GM23338 (cell line): Measurements from ENCODE around the gene PRAF2. TPM values are rescaled to one million over a fixed set of nuclear protein-coding genes. Genes with fewer than 3 reads are reported as not detected.

Experiments used
- ATAC-seq: fragments of 200-7000 bp; cut with Tn5 transposase; 3 replicates; pipeline ENCODE4 v1.9.1; 2020
- DNase-seq: peaks from one replicate; pipeline ENCODE4 v3.0.0-alpha.2; 2015; ENCODE audit warnings: low spot score
- H2AFZ ChIP-seq: fragments of 200-600 bp; sonication (generic); 2 replicates; pipeline ENCODE4 v1.8.0; 2016; ENCODE audit warnings: antibody characterized with exemption, mild to moderate bottlenecking, moderate library complexity
- H3F3A ChIP-seq: fragments of 200-600 bp; sonication (generic); replicated peaks from 2 replicates; pipeline ENCODE4 v1.8.0; 2017; ENCODE audit warnings: antibody characterized with exemption, mixed run types, low read depth
- H3K27ac ChIP-seq: fragments of 200-600 bp; sonication (generic); 2 replicates; pipeline ENCODE4 v1.6.1; 2016; ENCODE audit warnings: low read depth
- H3K27me3 ChIP-seq: fragments of 200-600 bp; sonication (generic); 2 replicates; pipeline ENCODE4 v1.8.0; 2016; ENCODE audit warnings: mild to moderate bottlenecking, mixed run types, moderate library complexity; ENCODE audit not compliant: insufficient read depth
- H3K36me3 ChIP-seq: fragments of 200-600 bp; sonication (generic); 2 replicates; pipeline ENCODE4 v1.8.0; 2016; ENCODE audit warnings: mild to moderate bottlenecking; ENCODE audit not compliant: insufficient read depth
- H3K4me1 ChIP-seq: fragments of 200-600 bp; sonication (generic); 2 replicates; pipeline ENCODE4 v1.8.0; 2016; ENCODE audit warnings: mild to moderate bottlenecking, moderate library complexity; ENCODE audit not compliant: insufficient read depth
- H3K4me2 ChIP-seq: fragments of 200-600 bp; sonication (generic); 2 replicates; pipeline ENCODE4 v1.7.1; 2017; ENCODE audit warnings: mixed run types
- H3K4me3 ChIP-seq: fragments of 200-600 bp; sonication (generic); 2 replicates; pipeline ENCODE4 v1.6.1; 2016; ENCODE audit warnings: mixed run types
- H3K79me2 ChIP-seq: fragments of 200-600 bp; sonication (generic); replicated peaks from 2 replicates; pipeline ENCODE4 v1.8.0; 2017; ENCODE audit warnings: mild to moderate bottlenecking; ENCODE audit not compliant: insufficient read depth
- H3K9me2 ChIP-seq: fragments of 200-600 bp; sonication (generic); 2 replicates; pipeline ENCODE4 v1.8.0; 2017; ENCODE audit not compliant: insufficient read depth
- H4K20me1 ChIP-seq: fragments of 200-600 bp; sonication (generic); replicated peaks from 2 replicates; pipeline ENCODE4 v1.8.0; 2017; ENCODE audit warnings: mild to moderate bottlenecking; ENCODE audit not compliant: insufficient read depth
- H3K27ac Mint-ChIP-seq: 2 replicates; pipeline ENCODE4 v1.8.0; 2020; ENCODE audit warnings: inconsistent platforms, mild to moderate bottlenecking, moderate library complexity, mixed read lengths
- H3K27me3 Mint-ChIP-seq: 3 replicates; pipeline ENCODE4 v1.8.0; 2022; ENCODE audit warnings: low read depth, mild to moderate bottlenecking, moderate library complexity, mixed read lengths, inconsistent platforms; ENCODE audit not compliant: insufficient read depth, poor library complexity
- H3K36me3 Mint-ChIP-seq: 3 replicates; pipeline ENCODE4 v1.8.0; 2021; ENCODE audit warnings: low read depth, mild to moderate bottlenecking, inconsistent platforms, moderate library complexity, mixed read lengths
- H3K4me1 Mint-ChIP-seq: 3 replicates; pipeline ENCODE4 v1.8.0; 2020; ENCODE audit warnings: mild to moderate bottlenecking, inconsistent platforms, mixed read lengths
- H3K4me3 Mint-ChIP-seq: 3 replicates; pipeline ENCODE4 v1.8.0; 2021; ENCODE audit warnings: moderate library complexity, mild to moderate bottlenecking, inconsistent platforms, mixed read lengths
- H3K9me3 Mint-ChIP-seq: 3 replicates; pipeline ENCODE4 v1.8.0; 2020; ENCODE audit warnings: moderate library complexity, mild to moderate bottlenecking, inconsistent platforms, mixed read lengths
- CREB1 ChIP-seq: fragments of 250-450 bp; sonication (Bioruptor Pico); IDR thresholded peaks from 2 replicates; pipeline ENCODE4 v1.5.0; 2020; ENCODE audit warnings: low read depth, mild to moderate bottlenecking, moderate library complexity
- CTCF ChIP-seq, 2 experiments: fragments of 200-600 bp in 1 of 2; sonication (generic) in 1 of 2; conservative IDR thresholded peaks; 2 replicates each; pipeline versions ENCODE4 v1.5.1 to v1.6.1; 2016 to 2017; ENCODE audit warnings: antibody characterized with exemption in 2 of 2, low read depth in 2 of 2, mild to moderate bottlenecking in 2 of 2, moderate library complexity in 1 of 2
- ETS1 ChIP-seq: IDR thresholded peaks from 2 replicates; pipeline ENCODE4 v1.6.1; 2016; ENCODE audit warnings: antibody characterized with exemption
- EZH2phosphoT487 ChIP-seq: fragments of 200-600 bp; sonication (generic); IDR thresholded peaks from one replicate; pipeline ENCODE4 v1.8.1; 2018; ENCODE audit warnings: antibody characterized with exemption; ENCODE audit not compliant: unreplicated experiment
- REST ChIP-seq: IDR thresholded peaks from one replicate; pipeline ENCODE4 v1.6.1; 2018; ENCODE audit warnings: antibody characterized with exemption; ENCODE audit not compliant: unreplicated experiment
- STAT1 ChIP-seq: IDR thresholded peaks from one replicate; pipeline ENCODE4 v1.6.1; 2016; ENCODE audit warnings: antibody characterized with exemption; ENCODE audit not compliant: unreplicated experiment
- ZNF462 ChIP-seq: fragments of 250-450 bp; sonication (Bioruptor Pico); IDR thresholded peaks from 2 replicates; pipeline ENCODE4 v1.5.0; 2020; ENCODE audit warnings: mild to moderate bottlenecking, moderate library complexity
- polyA plus RNA-seq: library from polyadenylated mRNA; unstranded; fragments of >200 nt; fragmentation: Nextera tagmentation; extraction: Ambion mirVana; gene quantifications from 2 replicates; pipeline ENCODE4 v1.2.1, GENCODE V29; 2016
- total RNA-seq: library from RNA; depleted of rRNA; stranded (reverse); fragments of >200 nt; shearing (Covaris generic); gene quantifications from 2 replicates; pipeline ENCODE4 v1.2.3, GENCODE V29; 2014

The PRAF2 gene
- total and polyA plus RNA-seq, 2 experiments from 2014 or later, result 6.3 to 22.1 TPM

DNA sequence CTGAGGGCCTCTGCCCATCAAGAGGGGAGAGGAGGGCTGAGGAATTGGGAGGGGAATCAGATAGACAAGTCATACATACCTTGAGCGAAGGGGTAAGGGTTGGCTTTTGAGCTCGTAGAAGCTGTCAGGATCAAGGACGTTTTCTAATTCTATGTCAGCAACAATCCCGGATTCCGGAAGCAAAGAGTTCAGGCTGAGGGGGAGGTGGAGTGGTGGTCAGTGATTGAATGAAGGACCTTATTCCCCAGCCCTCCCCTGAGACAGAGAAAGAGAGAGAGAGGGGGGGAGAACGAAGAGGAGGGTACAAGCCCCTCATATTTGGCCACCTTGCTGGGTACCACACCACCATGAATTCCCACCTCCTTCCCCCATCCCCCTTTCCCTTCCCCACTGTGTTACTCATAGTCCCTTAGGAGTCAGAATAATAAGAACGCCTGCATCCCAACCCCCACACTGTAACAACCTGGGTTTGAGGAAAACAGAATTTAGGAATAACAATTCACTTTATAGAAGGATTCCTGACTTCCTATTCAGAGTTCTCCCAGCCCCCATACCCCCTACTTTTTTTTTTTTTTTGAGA, 33.3 kb downstream of the PRAF2 start:
- DNase-seq (peak; percentile 52), ATAC-seq (peak; percentile 7)
- Histone ChIP-seq H3K27me3 (no peaks in the 10 kb centered on the region), H4K20me1 (no peaks in the 10 kb centered on the region), H2AFZ (no peak overlapping the region), H3K27ac (peak overlapping the region; percentile 94), H3K9me2 (no peaks in the 10 kb centered on the region), H3K36me3 (peaks cover 17% of the 10 kb centered on the region; the same call in 1 of the 2 replicates), H3F3A (no peaks in the 10 kb centered on the region), H3K4me2 (peak overlapping the region; percentile 74), H3K79me2 (peaks cover 40% of the 10 kb centered on the region), H3K4me3 (peak overlapping the region; percentile 77), H3K4me1 (peaks cover 4% of the 10 kb centered on the region)
- Mint-ChIP-seq H3K27ac (peak overlapping the region; percentile 97), H3K9me3 (no peaks in the 10 kb centered on the region; the same call in 2 of the 3 replicates), H3K4me3 (peak overlapping the region; percentile 96), H3K27me3 (peaks cover 21% of the 10 kb centered on the region), H3K4me1 (peaks cover 27% of the 10 kb centered on the region), H3K36me3 (peaks cover 47% of the 10 kb centered on the region)
- no peak for TF ChIP-seq ZNF462 (CRISPR knock-in tag)
- TF ChIP-seq REST, result no peak
- TF ChIP-seq CTCF (conservative IDR thresholded peaks at IDR 0.05; ENCODE audit: low read depth in 2 of 2), result no peak
- no peak for TF ChIP-seq ETS1
- no peak for TF ChIP-seq STAT1
- no peak for TF ChIP-seq EZH2phosphoT487
- no peak for TF ChIP-seq CREB1 (CRISPR knock-in tag)
